Left hindlimb (tissue), 1 donor: ENCODE measurements around the gene EYS.

Source experiments
- DNase-seq: peaks from one replicate; pipeline ENCODE4 v3.0.0-alpha.2; 2018

Gene EYS

DNA sequence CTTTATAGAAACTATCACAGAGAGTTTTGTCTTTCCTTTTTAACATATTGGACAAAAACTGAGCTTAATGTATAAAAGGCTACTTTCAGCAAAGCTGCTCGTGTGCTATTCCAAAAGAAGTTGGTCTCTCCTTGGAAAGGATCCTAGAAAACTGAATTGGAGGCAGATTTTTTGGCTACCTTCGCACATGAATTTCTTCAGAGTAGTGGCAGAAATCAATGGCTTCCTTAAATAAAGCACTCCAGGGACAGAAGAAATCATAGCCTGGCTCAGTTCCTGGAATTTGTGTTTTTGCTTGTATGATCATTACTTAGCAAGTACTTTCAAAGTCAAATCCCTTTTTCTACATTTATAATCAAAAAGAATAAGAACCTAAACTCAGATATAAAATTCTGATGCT lies 1291.1 kb downstream of the EYS start:
- DNase-seq: peak; percentile 59

- DNase-seq: no peak
Observed at GRCh38 chr6:64411226-64411625, 1295.8 kb downstream of the EYS start.

DNA sequence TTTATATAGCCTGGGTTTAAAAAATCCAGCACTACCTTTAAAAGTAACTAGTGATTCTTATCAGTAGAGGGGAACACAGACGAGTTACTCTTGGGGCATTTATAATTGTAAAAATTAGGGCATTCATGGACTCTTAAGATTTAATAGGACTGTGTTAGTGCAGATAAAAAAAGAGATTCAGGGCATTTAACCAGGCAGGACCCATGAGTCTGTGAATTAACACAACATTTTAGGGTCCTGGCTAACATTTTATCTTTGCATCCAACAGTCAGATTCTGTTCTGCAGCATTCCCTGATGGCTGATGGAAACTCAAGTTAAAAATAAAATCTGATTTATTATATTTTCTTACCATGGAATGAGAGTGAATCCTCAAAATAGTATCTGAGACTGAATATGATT lies 1297.1 kb downstream of the EYS start:
- no peak for DNase-seq

- no peak for DNase-seq
Observed at GRCh38 chr6:64404396-64404795, 1302.6 kb downstream of the EYS start.

GRCh38 chr6:64383277-64383676 lies 1323.7 kb downstream of the EYS start:
- no peak for DNase-seq

DNA sequence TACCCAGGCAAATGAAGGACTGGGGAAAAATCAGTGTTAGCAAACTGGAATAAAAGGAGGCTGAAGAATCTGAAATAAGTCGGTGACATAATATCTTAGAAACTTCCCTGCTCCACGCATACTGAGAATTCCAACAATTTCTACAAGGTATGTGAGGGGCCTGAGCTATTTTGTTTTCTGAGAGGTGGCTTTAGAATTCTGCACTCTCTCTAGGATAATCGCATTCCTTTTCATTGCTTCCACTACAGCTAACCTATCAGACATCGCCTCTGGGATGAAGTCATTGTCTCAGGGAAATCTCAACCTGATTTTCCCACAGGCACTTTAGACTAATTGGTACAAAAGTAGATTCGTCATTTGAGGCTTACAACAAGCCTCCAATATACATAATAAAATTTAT lies 1330.6 kb downstream of the EYS start:
- no peak for DNase-seq

GRCh38 chr6:64357430-64357829 lies 1349.6 kb downstream of the EYS start:
- DNase-seq: no peak

DNA sequence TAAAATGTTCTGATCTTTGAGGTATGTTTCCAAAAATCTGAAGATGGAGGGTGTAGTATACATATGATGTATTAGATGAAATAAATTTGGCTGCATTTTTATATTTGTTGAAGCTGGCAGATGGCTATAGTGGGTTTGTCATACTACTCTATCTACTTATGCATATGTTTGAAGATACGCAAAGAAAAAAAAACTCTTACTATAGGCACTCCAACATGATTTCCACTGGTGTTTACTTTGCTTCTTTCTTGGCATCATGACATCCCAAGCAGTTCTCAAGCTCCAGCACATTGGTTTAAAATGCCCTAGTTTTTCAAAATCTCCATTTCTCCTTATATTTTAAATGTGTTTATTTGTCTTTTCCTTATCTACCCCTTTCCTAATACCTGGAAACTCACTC lies 1359.6 kb downstream of the EYS start:
- DNase-seq: no peak

GRCh38 chr6:64335195-64335594 lies 1371.8 kb downstream of the EYS start:
- no peak for DNase-seq

- DNase-seq: no peak
Observed at GRCh38 chr6:64334636-64335035, 1372.4 kb downstream of the EYS start.

GRCh38 chr6:64330694-64331307 lies 1376.2 kb downstream of the EYS start:
- no peak for DNase-seq

DNA sequence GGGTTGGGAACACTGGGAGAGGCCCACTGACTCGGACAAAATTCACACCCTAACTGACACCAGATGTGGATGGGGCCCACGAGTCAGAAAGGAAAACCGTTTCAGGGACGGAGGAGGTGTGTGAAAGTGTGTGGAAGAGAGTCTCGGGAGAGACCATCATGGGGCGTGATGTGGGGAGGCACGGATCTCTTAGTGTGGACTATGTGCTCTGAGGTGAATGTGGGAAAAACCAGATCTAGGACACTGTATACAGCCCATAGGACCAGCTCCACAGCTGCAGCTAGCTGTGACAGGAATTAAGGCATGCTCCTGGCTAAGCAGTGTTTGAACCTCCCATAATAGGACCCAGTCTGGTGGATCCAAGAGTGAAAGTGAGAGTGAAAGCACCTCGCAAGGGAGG lies 1380.1 kb downstream of the EYS start:
- DNase-seq: no peak

DNA sequence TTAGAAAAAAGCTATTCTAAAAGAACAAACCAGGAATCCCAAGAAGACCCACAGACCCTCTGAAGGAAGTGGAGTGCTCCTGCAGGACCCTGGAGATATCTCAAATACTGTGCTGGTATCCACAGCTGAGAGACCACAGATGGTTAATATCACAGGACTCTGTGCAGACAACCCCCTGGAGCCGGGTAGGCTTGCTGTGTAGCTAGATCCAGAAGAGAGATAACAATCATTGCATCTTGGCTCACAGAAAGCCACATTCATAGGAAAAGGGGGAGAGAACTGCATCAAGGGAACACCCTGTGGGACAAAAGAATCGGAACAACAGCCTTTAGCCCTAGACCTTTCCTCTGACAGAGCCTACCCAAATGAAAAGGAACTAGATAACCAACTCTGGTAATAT lies 1381.9 kb downstream of the EYS start:
- DNase-seq: no peak

DNA sequence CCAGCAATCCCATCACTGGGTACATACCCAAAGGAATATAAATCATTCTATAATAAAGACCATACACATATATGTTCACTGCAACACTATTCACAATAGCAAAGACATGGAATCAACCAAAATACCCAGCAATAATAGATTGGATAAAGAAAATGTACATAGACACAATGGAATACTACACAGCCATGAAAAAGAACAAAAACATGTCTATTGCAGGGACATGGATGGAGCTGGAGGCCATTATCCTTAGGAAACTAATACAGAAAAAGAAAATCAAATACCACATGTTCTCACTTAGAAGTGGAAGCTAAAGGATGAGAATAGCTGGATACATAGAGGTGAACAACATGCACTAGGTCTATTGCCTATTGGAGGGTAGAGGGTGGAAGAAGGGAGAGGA lies 1396.8 kb downstream of the EYS start:
- DNase-seq: no peak

DNA sequence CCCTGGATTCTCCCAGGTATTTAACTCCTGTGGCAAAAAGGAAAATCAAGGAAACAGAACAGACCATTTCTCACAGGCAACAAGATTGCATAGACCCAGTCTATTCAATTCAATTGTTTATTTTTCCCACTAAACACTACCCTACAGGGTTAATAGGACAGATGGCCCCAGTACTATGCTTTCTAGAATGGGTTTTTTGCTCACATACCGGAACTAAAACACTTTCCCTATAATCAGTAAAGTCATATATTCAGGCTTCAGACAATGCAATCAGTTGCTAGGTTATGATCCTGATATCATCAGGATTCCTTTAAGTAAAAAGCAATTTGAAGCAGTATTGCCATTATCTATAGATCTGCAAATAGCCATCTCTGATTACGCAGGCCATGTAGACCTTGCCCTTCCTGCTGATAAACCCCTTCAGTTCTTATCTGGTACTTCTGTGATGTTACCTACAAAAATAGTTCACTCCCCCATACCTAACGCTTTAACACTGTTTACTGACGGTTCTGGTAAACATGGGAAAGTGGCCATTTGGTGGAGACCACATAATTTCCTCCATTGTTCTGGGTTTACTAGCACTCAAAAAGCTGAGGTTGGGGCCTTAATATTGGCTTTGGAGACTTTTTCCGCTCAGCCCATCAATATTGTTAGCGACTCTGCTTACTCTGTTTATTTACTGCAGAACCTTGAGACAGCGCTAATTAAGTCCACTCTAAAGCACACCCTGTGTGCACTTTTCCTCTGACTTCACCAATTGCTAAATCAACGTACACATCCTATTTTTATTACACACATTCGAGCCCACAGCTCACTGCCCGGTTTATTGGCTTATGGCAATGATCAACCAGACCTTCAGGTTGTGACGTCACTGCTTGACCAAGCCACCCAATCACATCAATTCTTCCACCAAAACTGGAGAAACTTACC lies 1405.5 kb downstream of the EYS start:
- DNase-seq: no peak

DNA sequence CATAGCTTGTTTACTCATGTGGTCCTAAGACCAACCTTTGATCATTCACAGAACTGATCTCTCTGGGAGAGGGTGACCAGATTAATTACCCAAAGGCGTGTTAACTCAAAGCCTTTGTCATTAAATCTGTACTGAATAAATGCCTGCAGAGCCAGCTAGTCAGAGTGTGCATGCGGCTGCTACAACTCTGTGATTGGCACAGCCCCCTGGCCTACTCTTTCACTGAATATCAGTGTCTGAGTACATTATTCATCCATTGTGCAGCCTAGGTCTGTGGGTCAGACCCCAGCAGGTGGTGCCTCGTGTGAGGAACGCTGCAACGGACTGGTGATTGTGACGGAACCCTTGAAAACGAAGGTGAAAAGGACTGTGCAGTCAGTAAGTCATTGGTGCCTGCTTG lies 1407.8 kb downstream of the EYS start:
- no peak for DNase-seq

GRCh38 chr6:64294034-64294433 lies 1413.0 kb downstream of the EYS start:
- DNase-seq: no peak

DNA sequence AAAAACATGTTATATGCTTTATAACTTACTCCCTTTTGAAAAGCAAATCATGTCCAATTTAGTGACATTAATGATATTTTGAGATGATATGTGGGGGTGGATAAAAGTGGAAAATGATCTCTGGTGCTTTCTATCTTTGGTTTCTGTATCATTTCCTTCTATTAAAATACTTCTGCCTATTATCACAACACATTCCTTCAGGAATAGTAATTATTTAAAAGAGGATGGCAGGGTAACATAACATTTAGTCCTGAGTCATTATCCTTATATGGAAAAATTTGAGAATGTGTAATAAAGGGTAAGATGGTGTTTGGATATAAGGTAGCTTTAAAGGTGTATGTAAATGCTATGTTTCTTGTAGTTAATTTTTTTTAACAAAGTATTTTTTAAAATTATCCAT lies 1413.7 kb downstream of the EYS start:
- DNase-seq: no peak

GRCh38 chr6:64290867-64291266 lies 1416.2 kb downstream of the EYS start:
- no peak for DNase-seq

- no peak for DNase-seq
Observed at GRCh38 chr6:64289931-64290330, 1417.1 kb downstream of the EYS start.

DNA sequence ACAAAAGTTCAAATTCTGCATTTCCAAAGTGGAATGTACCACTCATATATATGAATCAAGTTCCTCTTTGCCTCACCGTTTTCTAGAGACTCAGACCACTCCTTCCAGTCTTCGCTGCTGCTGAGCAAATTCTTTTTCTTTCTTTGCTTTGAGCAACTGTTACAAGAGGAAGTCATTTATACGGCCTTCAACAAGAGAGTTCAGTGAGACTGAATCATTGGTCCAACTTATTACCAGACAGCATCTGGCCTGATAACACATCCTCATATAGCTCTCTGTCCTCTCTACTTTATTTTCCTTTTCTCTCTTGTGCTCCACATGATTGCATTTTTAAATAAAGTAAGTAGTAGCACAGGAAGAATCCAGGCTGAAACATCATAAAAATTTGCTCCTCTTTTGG lies 1418.7 kb downstream of the EYS start:
- no peak for DNase-seq

GRCh38 chr6:64281167-64281566 lies 1425.9 kb downstream of the EYS start:
- DNase-seq: no peak

DNA sequence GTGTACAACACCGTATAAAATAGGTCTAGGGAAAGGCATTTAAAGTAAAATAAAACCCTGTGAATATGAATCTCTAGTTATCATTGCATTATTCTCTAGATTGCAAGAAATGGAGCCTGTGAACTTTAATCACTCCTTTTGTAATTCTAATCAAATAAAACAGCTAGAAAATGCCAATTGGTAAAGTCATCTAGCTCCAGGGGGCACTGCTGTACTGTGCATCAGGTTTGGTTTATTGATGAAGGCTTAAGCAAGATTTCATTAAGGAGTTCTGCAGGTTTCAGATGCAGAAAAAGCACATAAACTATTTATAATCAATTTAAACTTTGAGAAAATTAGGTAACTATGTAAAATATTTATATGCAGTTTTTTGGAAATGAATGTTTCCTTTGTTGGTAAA lies 1426.5 kb downstream of the EYS start:
- DNase-seq: no peak

DNA sequence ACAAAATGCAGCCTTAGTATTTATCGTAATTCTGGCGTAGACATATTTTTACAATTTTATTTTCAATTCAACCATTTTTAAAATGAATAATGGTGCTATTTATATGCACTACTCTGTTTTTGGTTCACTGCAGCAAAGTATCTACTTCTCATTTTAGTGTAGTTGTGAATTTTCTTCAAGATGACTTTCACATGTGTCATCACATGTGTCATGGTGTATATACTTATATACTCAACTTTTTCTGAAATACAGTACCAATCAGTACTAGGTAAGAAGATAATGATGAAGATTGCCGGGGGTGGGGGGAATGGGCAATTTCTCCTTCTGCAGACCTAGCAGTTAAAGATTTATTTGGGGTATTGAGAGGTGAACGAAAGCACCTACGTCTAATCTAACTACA lies 1436.9 kb downstream of the EYS start:
- no peak for DNase-seq
